Measurements from ENCODE around the gene PCDHB15.

GRCh38 chr5:141261238-141261546, 16.0 kb downstream of the PCDHB15 start:
- TF ChIP-seq POLR2AphosphoS5 (IDR thresholded peaks at IDR 0.05; ENCODE audit: low read depth, low read length) (no peak), TAF1 (IDR thresholded peaks at IDR 0.05; ENCODE audit: low read depth, low read length) (no peak), POU2F2 (IDR thresholded peaks at IDR 0.05; ENCODE audit: low read depth, low read length) (no peak), POLR2A (IDR thresholded peaks at IDR 0.05; ENCODE audit: low read depth, low read length) (no peak), SPI1 (IDR thresholded peaks at IDR 0.05; ENCODE audit: low read depth, low read length) (no peak)
